SK-N-SH (cell line): ENCODE measurements around the gene PLEKHB1. TPM values are rescaled to one million over a fixed set of nuclear protein-coding genes. Genes with fewer than 3 reads are reported as not detected.

ENCODE experiments used
- CTCF ChIA-PET: fragments of 300-600, 350-600 bp; formaldehyde crosslinking; extraction: SDS; loops from one replicate; lab custom pipeline; 2021; lab: Yijun Ruan, JAX
- POLR2A ChIA-PET: fragments of 350-600 bp; sonication (Branson Sonifier 250); formaldehyde crosslinking; extraction: SDS; loops from one replicate; lab custom pipeline; 2020; ENCODE audit warnings: antibody characterized with exemption, inconsistent platforms; lab: Yijun Ruan, JAX
- DNase-seq: peaks from one replicate; pipeline ENCODE4 v3.0.0; 2012
- H2AFZ ChIP-seq: fragments of 200-600 bp; sonication (generic); 2 replicates; pipeline ENCODE4 v1.8.1; 2016; ENCODE audit warnings: antibody characterized with exemption, mild to moderate bottlenecking, low read depth
- H3F3A ChIP-seq: fragments of 200-600 bp; sonication (generic); replicated peaks from 2 replicates; pipeline ENCODE3; 2016; ENCODE audit warnings: antibody characterized with exemption, mild to moderate bottlenecking; ENCODE audit not compliant: insufficient read depth
- H3K27ac ChIP-seq, 2 experiments: fragments of 200-500 bp in 1 of 2; fragments of 200-600 bp in 1 of 2; sonication (Bioruptor generic) in 1 of 2; sonication (generic), shearing (Covaris generic) in 1 of 2; 2 replicates each; pipeline versions ENCODE4 v1.5.1 to v1.6.1; 2014 to 2016; ENCODE audit warnings: low read depth in 2 of 2, inconsistent platforms in 1 of 2, low read length in 1 of 2, mild to moderate bottlenecking in 1 of 2, mixed read lengths in 1 of 2
- H3K27me3 ChIP-seq: fragments of 200-600 bp; sonication (generic), shearing (Covaris generic); 2 replicates; pipeline ENCODE4 v1.6.1; 2016; ENCODE audit warnings: mixed run types; ENCODE audit not compliant: insufficient read depth
- H3K36me3 ChIP-seq, 2 experiments: fragments of 200-500 bp in 1 of 2; fragments of 200-600 bp in 1 of 2; sonication (Bioruptor generic) in 1 of 2; sonication (generic) in 1 of 2; replicated peaks in 1 of 2; 2 replicates each; pipeline versions ENCODE3 to v1.5.1; 2014 to 2016; ENCODE audit warnings: low read length in 1 of 2, mild to moderate bottlenecking in 1 of 2; ENCODE audit not compliant: insufficient read depth in 2 of 2, control insufficient read depth in 1 of 2
- H3K4me1 ChIP-seq, 2 experiments: fragments of 200-500 bp in 1 of 2; fragments of 200-600 bp in 1 of 2; sonication (Bioruptor generic) in 1 of 2; sonication (generic), shearing (Covaris generic) in 1 of 2; 2 replicates each; pipeline versions ENCODE4 v1.5.1 to v1.6.1; 2014 to 2016; ENCODE audit warnings: low read depth in 1 of 2, low read length in 1 of 2, mixed run types in 1 of 2; ENCODE audit not compliant: insufficient read depth in 2 of 2, control insufficient read depth in 1 of 2
- H3K4me2 ChIP-seq: fragments of 200-600 bp; sonication (generic), shearing (Covaris generic); 2 replicates; pipeline ENCODE4 v1.6.1; 2017; ENCODE audit warnings: mixed run types
- H3K4me3 ChIP-seq, 2 experiments: fragments of 200-500 bp in 1 of 2; fragments of 200-600 bp in 1 of 2; sonication (Bioruptor generic) in 1 of 2; sonication (generic), shearing (Covaris generic) in 1 of 2; 2 replicates each; pipeline versions ENCODE4 v1.5.1 to v1.8.1; 2014 to 2016; ENCODE audit warnings: low read depth in 2 of 2, inconsistent platforms in 1 of 2, low read length in 1 of 2, mild to moderate bottlenecking in 1 of 2, mixed read lengths in 1 of 2, moderate library complexity in 1 of 2
- H3K79me2 ChIP-seq: fragments of 200-600 bp; sonication (generic); 2 replicates; pipeline ENCODE4 v1.8.1; 2017; ENCODE audit warnings: mild to moderate bottlenecking; ENCODE audit not compliant: insufficient read depth
- H3K9ac ChIP-seq: fragments of 200-600 bp; sonication (generic); 2 replicates; pipeline ENCODE4 v1.6.1; 2017; ENCODE audit warnings: mixed run types
- H3K9me2 ChIP-seq: fragments of 200-600 bp; sonication (generic); 2 replicates; pipeline ENCODE4 v1.6.1; 2017; ENCODE audit warnings: mixed run types
- H3K9me3 ChIP-seq: fragments of 200-600 bp; sonication (generic); 2 replicates; pipeline ENCODE4 v1.6.1; 2017; ENCODE audit warnings: mixed run types, mild to moderate bottlenecking, moderate library complexity
- H4K20me1 ChIP-seq: fragments of 200-600 bp; sonication (generic); 2 replicates; pipeline ENCODE4 v1.6.1; 2017; ENCODE audit warnings: mild to moderate bottlenecking, mixed run types; ENCODE audit not compliant: insufficient read depth
- CTCF ChIP-seq: fragments of 200-600 bp; sonication (generic); IDR thresholded peaks from 2 replicates; pipeline ENCODE4 v1.6.1; 2017; ENCODE audit warnings: antibody characterized with exemption, mild to moderate bottlenecking, moderate library complexity
- ELF1 ChIP-seq: IDR thresholded peaks from 2 replicates; pipeline ENCODE4 v1.4.0; 2012
- FOSL2 ChIP-seq: IDR thresholded peaks from 2 replicates; pipeline ENCODE4 v1.4.0; 2012; ENCODE audit warnings: low read depth, mild to moderate bottlenecking, moderate library complexity, borderline replicate concordance
- GABPA ChIP-seq: IDR thresholded peaks from 2 replicates; pipeline ENCODE4 v1.4.0; 2012; ENCODE audit warnings: low read depth, mild to moderate bottlenecking
- GATA2 ChIP-seq: sonication (generic); formaldehyde crosslinking; IDR thresholded peaks from 2 replicates; pipeline ENCODE4 v1.5.0; 2020; ENCODE audit warnings: mild to moderate bottlenecking, missing genetic modification reagents
- MEF2A ChIP-seq: IDR thresholded peaks from 2 replicates; pipeline ENCODE4 v1.4.0; 2012; ENCODE audit warnings: low read depth, borderline replicate concordance
- MXI1 ChIP-seq: IDR thresholded peaks from 2 replicates; pipeline ENCODE4 v1.6.1; 2012; ENCODE audit warnings: mild to moderate bottlenecking, low read depth, low read length, improper control_type of control experiment
- NRF1 ChIP-seq: IDR thresholded peaks from 2 replicates; pipeline ENCODE4 v1.6.1; 2012; ENCODE audit warnings: low read depth, mild to moderate bottlenecking, low read length
- PBX3 ChIP-seq: IDR thresholded peaks from 2 replicates; pipeline ENCODE4; 2012
- RAD21 ChIP-seq: IDR thresholded peaks from 2 replicates; pipeline ENCODE4 v1.6.1; 2012; ENCODE audit warnings: mild to moderate bottlenecking, low read length
- RCOR1 ChIP-seq: fragments of 150-350 bp; IDR thresholded peaks from 2 replicates; pipeline ENCODE4 v1.6.1; 2017; ENCODE audit warnings: antibody characterized with exemption, low read length
- RXRA ChIP-seq: IDR thresholded peaks from 2 replicates; pipeline ENCODE4 v1.4.0; 2012; ENCODE audit warnings: low read depth, mild to moderate bottlenecking, borderline replicate concordance
- SIN3A ChIP-seq: IDR thresholded peaks from 2 replicates; pipeline ENCODE4 v1.6.1; 2012; ENCODE audit warnings: low read depth, mild to moderate bottlenecking, low read length, moderate library complexity, borderline replicate concordance
- TAF1 ChIP-seq: IDR thresholded peaks from 2 replicates; pipeline ENCODE4 v1.6.1; 2012; ENCODE audit warnings: low read depth, mild to moderate bottlenecking, low read length, moderate library complexity, borderline replicate concordance
- TCF12 ChIP-seq: IDR thresholded peaks from 2 replicates; pipeline ENCODE4 v1.4.0; 2012
- TEAD4 ChIP-seq: IDR thresholded peaks from 2 replicates; pipeline ENCODE4 v1.4.0; 2012; ENCODE audit warnings: mild to moderate bottlenecking, borderline replicate concordance; ENCODE audit not compliant: insufficient read depth
- USF1 ChIP-seq: IDR thresholded peaks from 2 replicates; pipeline ENCODE4 v1.4.0; 2012; ENCODE audit warnings: low read depth, borderline replicate concordance
- YY1 ChIP-seq: IDR thresholded peaks from 2 replicates; pipeline ENCODE4 v1.4.0; 2012; ENCODE audit warnings: low read depth, mild to moderate bottlenecking
- ZBTB33 ChIP-seq: IDR thresholded peaks from 2 replicates; pipeline ENCODE4 v1.4.0; 2012; ENCODE audit warnings: low read depth, borderline replicate concordance
- WGBS: methylation state at CpG from one replicate; pipeline ENCODE4 v1.1.6; 2017; ENCODE audit warnings: low lambda C conversion rate; 5-methylcytosine and 5-hydroxymethylcytosine counted together
- polyA plus RNA-seq, 3 experiments: library from polyadenylated mRNA; depleted of rRNA; stranded (reverse); fragments of >200 nt; gene quantifications; 2 replicates each; pipeline ENCODE4 v1.2.3, GENCODE V29; 2012

The PLEKHB1 gene
- polyA plus RNA-seq, 1 of the 3 experiments (the other 2 are of a cell fraction), result 10.2 TPM

GRCh38 chr11:73655686-73656085, 9.3 kb downstream of the PLEKHB1 start (continued):
- no peak for TF ChIP-seq SIN3A
- TF ChIP-seq RAD21, result no peak
- TF ChIP-seq NRF1, result no peak
- TF ChIP-seq TEAD4, result no peak
- TF ChIP-seq MEF2A, result no peak
- no peak for TF ChIP-seq RXRA
- TF ChIP-seq YY1, result no peak
- no peak for TF ChIP-seq MXI1
- TF ChIP-seq GABPA, result no peak

GRCh38 chr11:73656985-73657384, 10.6 kb downstream of the PLEKHB1 start:
- H3K79me2 ChIP-seq, result no peaks in the 10 kb centered on the region
- no peak for DNase-seq
- no peak overlapping the region for H3K9ac ChIP-seq
- no peaks in the 10 kb centered on the region for H4K20me1 ChIP-seq
- no peaks in the 10 kb centered on the region for H3K9me2 ChIP-seq
- POLR2A ChIA-PET, result no interaction called here
- no peak overlapping the region for H3K4me2 ChIP-seq
- H3K36me3 ChIP-seq, result no peaks in the 10 kb centered on the region
- no peaks in the 10 kb centered on the region for H3K9me3 ChIP-seq
- CTCF ChIA-PET, result interaction anchor here (1.5 kb wide), 1 partner anchor 306 kb away, joined by 3 read pairs; no protein-coding TSS in a partner anchor
- H3K27me3 ChIP-seq, result no peaks in the 10 kb centered on the region
- no peak overlapping the region for H2AFZ ChIP-seq
- H3K4me1 ChIP-seq, result peaks cover 0 to 6% of the 10 kb centered on the region in 2 experiments; a peak in 1 of 4 replicates
- H3K27ac ChIP-seq, result no peak overlapping the region
- 60% methylated on average over 3 of the region's 3 CpGs for WGBS
- no peak overlapping the region for H3K4me3 ChIP-seq
- no peaks in the 10 kb centered on the region for H3F3A ChIP-seq
- TF ChIP-seq TEAD4 (no peak), TAF1 (no peak), PBX3 (no peak), TCF12 (no peak), GATA2 (CRISPR knock-in tag) (no peak), ELF1 (no peak), CTCF (no peak)
- TF ChIP-seq, all 33 proteins: peak for 0

- H3K4me2 ChIP-seq, result no peak overlapping the region
- no peak overlapping the region for H3K27ac ChIP-seq
- no peaks in the 10 kb centered on the region for H3K79me2 ChIP-seq
- H3K9ac ChIP-seq, result no peak overlapping the region
- H3K36me3 ChIP-seq, result no peaks in the 10 kb centered on the region
- H2AFZ ChIP-seq, result no peak overlapping the region
- H4K20me1 ChIP-seq, result no peaks in the 10 kb centered on the region
- H3K4me1 ChIP-seq, result peaks cover 0 to 6% of the 10 kb centered on the region in 2 experiments; a peak in 1 of 4 replicates
- ChIA-PET CTCF (interaction anchor here (0.8 to 6.6 kb wide), 37 partner anchors 11 to 370 kb away, joined by 3 to 123 read pairs (median 11); partner anchors contain the start of genes FAM168A, PLEKHB1 and RELT), POLR2A (interaction anchor here (0.8 kb wide), 1 partner anchor 62 kb away, joined by 3 read pairs; the partner anchor contains the start of gene FAM168A)
- H3K9me2 ChIP-seq, result no peaks in the 10 kb centered on the region
- DNase-seq, result no peak
- H3K4me3 ChIP-seq, result no peak overlapping the region
- H3K27me3 ChIP-seq, result no peaks in the 10 kb centered on the region
- no peaks in the 10 kb centered on the region for H3K9me3 ChIP-seq
- no peaks in the 10 kb centered on the region for H3F3A ChIP-seq
- WGBS, result 92% methylated on average over 3 of the region's 3 CpGs
- no peak for TF ChIP-seq ZBTB33
- no peak for TF ChIP-seq RCOR1
- TF ChIP-seq NRF1, result no peak
- no peak for TF ChIP-seq TAF1
- no peak for TF ChIP-seq FOSL2
- no peak for TF ChIP-seq PBX3
- no peak for TF ChIP-seq USF1
Measured at GRCh38 chr11:73659961-73660360, 13.6 kb downstream of the PLEKHB1 start.
